NCI-H2196 (cell line): ENCODE results near the gene IGFL4.

Source experiments
- DNase-seq: peaks from one replicate; lab custom pipeline; 2025; ENCODE audit not compliant: unreplicated experiment; lab: John Stamatoyannopoulos, UW

IGFL4 gene

DNA sequence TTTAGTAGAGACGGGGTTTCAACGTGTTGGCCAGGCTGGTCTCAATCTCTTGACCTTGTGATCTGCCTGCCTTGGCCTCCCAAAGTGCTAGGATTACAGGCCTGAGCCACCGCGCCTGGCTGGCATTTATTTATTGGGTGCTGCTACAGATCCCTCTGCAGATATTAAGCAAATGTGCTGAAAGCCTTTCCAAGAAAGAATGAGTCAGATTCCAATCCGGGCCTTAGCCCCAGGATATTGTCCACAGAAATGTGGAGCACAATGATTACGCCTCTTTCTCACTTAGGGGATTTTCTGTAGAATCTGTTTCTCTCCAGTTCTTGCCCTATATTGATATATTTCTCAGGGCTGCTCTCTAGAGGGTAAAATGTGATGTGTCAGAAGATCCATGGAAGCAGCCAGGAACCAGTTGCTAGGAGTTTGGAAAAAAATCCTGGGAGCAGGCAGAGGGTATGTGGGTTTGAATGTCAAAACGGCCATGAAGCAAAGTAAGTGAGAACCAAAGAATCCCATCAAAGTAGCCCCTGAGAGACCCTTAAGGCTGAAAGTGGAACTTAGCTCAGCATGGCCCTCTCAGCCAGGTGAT is 24.8 kb upstream of the IGFL4 start:
- DNase-seq = no peak

DNA sequence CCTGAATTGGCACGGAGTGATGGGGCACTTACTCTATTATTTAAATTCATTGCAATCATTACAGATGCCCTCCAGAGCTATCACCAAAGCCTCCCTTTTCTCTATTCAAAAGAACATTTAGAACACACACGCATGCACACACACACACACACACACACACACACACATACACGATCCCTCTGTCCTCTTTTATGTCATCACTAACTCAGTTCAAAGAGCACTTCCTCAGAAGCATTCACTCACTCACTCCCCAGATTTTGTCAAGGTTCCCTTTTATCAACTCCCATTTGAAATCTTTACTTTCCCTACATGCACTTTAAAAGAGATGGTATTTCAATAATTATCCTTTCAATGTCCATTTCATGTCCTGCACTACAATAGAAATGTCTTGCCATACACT is 22.4 kb upstream of the IGFL4 start:
- DNase-seq = no peak

DNA sequence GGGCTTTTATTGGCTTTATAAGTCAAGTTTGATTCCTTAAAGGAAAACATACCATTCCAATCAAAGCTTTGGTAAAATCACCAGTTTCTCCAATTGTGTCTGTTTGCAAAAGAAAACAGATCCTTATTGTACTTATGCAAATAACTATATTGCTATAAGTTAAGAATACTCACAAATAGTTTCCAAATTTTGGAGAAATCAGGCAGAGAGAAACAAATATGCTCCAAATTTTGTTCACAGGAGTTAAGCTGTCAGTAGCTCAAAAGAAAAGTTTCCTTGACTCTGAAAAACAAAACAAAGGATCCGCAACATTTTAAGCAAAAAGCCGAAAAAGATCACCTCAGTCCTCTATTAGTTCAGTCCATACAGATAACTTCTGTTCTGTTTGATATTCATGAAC is 19.2 kb upstream of the IGFL4 start:
- no peak for DNase-seq

DNA sequence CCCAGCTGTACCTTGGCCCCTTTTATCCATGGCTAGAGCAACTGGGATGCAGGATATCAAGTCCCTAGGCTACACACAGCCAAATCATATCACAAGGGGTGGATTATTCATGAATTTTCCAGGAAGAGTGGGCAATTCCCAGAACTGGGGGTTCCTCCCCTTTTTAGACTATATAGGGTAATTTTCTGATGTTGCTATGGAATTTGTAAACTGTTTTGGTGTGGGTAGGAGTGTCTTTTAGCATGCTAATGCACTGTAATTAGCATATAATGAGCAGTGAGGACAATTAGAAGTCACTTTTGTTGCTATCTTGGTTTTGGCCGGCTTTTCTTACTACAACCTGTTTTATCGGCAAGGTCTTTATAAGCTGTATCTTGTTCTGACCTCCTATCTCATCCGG is 18.0 kb upstream of the IGFL4 start:
- DNase-seq = no peak

DNA sequence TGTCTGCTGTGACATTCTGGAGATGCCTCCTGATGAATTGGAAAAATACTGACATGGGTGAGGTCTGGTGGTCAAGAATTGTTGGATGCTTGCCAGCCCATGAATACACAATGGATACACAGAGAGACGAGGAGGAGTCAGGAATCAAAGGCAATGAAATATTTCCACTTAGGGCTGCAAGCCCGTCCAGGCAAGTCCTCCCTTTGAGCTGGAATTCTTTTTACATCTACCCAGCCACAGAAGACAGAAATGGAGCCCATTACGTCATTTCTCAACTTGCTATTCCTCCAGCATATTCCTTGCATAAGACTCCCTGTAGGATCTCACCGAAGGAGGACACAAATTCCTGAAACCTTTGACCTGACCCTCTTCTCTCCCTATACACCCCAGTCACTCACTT is 15.7 kb upstream of the IGFL4 start:
- no peak for DNase-seq

DNA sequence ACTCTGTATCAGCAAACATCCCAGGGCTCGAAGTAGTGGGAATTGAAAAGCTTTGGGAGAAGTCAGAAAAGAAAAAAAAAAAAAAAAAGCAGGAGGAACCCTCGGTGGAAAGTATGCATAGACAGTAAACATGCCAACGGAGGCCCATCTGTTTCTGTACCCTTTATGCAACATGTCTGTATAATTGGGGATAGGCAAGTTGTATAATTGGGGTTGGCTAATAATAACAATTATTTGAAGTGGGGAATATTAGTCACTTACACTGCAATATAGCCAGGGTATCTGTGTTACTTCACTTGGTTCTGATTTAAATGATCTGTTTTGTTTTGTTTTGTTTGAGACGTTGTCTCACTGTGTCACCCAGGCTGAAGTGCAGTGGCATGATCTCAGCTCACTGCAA is 12.1 kb upstream of the IGFL4 start:
- DNase-seq = no peak

DNA sequence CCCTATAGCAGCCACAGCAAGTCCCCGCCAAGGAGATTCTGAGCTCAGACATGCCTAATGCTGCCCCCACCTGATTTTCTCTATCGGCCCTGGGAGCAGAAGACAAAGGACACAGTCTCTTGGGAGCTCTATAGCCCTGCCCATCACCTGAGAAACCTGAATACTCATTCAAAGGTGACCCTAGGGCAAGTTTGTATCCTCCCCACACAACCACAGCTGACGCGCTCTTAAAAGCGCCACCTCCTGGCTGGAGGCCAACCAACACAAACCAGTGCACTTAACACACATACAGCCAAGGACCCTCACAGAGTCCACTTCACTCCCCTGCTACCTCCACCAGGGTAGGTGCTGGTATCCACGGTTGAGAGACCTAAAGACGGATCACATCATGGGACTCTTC is 8.8 kb upstream of the IGFL4 start:
- DNase-seq = no peak

DNA sequence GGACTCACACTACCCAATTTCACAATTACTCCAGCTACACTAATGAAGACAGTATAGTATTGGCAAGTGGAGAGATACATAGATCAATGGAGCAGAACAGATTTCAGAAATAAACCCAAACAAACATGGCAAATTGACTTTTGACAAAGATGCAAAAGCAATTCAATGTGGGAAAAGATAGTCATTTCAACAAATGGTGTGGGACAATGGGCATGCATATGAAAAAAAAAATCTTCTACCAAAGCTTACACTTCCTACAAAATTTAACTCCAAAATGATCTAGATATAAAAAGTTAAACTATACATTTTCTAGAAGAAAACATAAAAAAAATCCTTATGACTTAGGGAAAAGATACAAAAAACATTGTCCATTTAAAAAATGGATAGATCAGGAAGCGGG is 2.7 kb upstream of the IGFL4 start:
- no peak for DNase-seq

DNA sequence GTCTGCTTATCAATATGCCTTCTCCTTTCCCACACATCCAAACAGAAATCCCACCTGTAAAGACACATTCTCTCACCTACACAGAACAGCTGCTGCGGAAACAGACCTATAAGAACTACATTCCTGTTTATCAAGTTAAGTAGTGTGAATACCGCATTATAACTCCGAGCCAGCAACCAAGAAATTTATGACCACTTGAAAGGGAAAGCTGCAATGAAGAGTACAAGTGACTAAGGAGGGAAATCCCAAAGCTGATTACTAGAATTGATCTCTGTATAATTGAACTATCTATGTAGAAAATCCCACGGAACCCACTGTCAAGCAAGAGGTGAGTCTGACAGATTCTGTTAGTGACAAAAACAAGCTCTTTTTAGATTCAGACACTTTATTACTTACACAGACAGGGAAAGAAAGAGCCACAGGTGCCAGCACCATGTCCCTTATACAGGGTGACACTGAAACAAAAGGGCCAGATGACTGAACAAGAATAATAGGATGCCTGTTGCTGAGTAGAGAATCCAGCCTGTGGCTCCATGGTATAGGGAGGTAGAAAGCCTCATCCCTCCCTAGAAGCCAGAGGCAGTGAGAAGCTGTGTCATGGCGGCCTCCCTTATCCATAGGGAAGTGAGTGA is 1.6 kb upstream of the IGFL4 start:
- DNase-seq = no peak

DNA sequence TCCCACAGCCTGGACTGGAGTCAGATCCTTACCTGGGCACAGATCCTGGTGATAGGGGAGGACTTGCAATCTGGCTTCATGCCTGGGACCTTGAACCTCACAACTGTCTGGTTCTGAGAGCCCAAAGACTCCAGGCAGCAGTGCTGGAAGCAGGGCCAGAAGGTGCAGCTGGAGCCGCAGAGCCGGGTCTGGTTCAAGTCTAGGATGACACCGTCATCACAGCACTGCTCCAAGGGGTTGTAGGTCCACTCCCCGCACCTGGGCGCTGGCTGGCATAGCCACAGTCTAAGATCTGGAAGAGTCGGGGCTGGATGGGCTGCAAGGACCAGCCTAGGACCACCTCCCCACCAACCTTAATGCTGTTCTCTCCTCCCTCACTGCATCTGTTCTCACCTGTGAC is 677 bp downstream of the IGFL4 start:
- DNase-seq = no peak

DNA sequence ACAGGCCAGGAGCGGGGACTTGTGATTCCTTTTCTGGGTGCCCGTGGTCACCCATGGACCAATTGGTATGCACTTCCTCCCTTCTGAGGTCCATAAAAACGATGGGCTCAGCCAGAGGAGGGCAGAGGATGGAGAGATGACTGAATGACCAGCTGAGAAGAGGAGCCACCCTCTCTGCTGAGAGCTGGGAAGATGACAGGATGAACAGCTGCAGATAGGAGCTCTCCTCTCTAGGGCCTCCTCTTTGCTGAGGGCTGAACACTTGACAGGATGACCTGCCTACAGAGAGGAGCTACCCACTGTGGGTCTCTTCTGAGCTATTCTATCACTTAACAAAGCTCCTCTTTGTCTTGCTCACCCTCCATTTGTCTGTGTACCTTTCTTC is 4.1 kb downstream of the IGFL4 start:
- DNase-seq = no peak

DNA sequence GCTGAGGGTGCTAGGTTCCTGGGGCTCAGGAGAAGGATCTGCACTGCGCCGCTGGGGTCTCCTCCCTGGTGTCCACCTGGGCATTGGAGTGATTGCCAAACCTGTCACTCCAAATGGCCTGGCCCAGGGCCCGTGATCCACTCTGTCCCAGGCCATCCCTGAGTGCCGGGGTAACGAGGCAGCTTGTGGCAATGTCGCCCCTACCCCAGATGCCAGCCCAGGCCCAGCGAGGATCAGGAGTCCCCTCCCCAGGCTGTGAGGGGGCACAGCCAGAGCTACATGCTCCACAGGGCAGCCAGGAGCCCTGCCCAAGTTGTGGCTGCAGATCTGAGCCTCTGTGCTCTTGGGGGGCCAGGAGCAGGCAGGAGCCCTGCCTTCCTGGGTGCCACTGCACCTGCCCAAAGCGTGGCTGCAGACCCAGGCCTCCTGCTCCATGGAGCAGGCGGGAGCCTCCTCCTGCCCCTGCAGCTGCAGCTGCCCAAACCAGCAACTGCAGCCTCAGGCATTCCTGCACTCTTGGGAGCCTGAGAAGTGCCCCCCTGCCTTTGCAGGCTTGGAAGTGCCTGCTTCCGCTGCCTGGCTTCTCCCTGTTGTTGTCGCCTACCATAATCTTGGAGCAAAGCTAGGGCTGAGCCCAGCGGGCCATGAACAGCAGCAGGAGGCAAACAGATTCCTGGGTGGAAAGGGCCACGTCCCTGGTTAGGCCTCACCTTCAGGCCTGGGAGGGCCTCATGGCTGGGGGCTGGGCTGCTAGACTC is 4.6 kb downstream of the IGFL4 start:
- DNase-seq = no peak

DNA sequence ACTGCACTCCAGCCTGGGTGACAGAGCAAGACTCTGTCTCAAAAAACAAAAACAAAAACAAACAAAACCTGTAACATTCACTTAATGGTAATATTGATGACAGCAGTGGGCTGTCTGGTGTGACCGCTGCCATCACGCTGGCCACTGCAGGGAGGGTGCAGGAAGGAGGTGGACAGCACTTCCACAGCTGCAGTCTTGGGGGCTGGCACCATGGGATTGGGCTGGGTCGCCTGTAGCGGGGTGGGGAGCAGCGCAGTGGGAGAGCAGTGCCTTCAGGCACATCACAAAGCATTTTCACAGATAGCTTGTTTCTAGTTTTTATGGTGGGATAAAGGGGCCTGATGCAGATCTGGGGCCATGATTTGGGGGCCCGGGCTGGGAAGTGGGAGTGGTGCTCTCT is 5.3 kb downstream of the IGFL4 start:
- no peak for DNase-seq

DNA sequence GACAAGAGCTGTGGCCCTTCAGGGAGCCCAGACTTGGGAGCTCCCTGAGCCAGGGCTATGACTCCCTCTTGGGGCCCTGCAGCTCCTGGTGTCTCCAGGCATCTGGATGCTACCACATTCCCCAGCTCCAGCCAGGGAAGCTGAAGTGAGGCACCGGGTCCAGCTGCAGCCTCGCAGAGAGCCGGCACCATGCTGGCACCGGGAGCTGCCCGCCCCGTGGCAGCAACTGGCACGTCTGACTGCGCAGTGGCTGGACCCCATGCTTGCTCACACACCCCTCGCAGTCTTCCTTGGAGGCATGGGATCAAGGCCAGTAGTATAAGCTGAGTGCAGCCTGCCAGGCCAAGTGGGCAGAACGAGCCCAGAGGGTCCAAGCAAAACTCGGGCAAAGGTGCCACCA is 7.4 kb downstream of the IGFL4 start:
- DNase-seq = no peak

DNA sequence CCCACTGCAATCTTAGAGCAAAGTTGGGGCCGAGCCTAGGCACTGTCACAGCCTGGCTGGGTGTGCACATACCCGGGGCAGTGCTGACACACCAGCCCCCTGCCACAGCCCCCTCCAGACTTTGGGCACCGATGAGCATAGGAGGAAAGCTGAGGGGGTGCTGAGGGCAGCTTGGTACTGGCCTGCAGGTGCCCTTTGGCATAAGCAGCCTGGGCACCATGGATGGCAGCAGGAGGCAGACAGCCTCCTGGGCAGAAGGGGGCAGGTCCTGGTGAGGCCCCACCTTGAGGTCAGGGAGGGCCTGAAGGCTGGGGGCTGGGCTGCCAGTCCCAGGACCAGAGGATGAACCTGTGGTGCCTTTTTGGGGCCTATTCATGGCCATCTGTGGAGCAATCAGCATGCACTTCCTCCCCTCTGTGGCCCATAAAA is 8.2 kb downstream of the IGFL4 start:
- DNase-seq = no peak

DNA sequence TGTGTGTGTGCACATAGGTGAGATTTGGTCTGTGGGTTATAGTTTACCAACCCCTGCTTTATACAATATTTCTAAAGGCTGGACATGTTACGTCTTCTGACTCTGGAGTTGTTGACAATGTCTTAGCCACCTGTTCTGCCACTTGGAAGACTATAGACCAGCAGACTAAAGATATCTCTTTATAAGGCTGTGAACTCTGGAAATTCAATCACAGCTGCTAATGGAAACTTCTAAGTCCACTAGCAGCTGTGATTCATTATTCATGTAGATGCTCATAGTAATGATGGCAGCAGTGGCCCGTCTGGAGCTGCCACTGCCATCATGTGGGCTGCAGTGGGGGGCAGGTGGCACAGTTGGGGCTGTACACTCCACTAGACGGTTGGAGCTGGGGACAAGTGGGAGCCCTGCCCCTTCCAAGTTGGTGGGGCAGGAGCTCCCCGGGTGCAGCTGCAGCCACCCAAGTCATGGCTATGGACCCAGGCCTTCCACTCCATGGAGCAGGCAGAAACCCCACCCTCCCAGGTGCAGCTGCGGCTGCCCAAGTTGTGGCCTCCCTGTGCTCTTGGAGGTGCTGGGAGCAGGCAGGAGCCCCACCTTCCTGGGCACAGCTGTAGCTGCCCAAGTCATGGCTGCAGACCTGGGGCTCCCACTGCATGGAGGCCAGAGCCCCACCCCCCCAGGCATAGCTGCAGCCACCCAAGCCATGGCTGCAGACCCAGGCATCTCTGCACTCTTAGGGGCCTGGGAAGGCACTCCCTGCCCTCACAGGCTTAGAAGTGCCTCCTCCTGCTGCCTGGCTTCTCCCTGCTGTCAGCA is 8.8 kb downstream of the IGFL4 start:
- DNase-seq = no peak

DNA sequence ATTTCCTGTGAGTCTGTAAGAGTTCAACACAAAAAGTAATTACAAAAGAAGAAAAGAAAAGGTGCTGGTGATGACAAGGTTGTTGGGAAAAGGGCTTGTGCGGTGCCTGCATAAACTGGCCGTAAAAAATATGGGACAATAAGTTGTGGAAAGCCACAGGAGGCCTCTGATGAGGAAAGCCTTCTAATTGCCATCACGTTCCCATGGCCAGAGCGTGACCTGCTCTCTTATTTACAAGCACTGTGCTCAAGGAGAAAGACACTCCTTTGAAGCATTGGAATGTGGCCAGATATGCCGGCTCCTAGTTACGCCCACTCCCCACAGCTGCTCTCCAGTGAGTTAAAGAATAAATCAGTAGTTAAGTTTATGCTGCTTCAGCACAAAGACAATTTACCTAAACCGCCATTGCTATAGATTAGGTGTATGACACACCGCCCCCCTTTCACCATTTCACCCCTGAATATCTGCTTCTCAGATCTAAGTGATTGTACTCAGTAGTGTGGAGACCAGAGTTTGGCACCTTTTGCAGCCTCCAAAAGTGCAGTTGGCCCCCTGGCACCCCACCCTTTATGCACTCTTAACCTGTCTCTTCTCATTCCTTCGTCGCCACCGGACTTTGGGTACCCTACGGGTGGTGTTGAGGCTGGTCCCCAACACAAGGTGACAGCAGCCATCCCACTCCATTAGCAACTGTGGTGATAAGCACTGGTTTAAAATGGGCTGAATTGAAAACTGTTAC is 9.8 kb downstream of the IGFL4 start:
- no peak for DNase-seq

DNA sequence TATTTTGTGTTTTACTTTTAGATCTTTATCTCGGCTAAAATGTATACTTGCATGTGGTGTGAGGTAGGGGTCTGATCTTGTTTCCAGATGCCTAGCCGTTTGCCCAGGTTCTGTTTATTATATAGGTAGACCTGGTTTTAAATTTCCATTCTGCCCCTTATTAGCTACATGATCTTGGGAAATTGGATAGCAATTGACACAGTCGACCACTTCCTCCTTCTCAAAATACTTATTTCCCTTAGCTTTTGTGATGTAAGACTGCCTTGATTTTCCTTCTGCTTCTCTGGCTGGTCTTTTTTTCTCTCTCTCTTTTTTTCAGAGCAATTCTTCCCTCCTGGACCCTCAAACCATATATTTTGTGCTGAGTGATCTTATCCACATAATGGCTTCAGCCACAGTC is 15.0 kb downstream of the IGFL4 start:
- DNase-seq = no peak

DNA sequence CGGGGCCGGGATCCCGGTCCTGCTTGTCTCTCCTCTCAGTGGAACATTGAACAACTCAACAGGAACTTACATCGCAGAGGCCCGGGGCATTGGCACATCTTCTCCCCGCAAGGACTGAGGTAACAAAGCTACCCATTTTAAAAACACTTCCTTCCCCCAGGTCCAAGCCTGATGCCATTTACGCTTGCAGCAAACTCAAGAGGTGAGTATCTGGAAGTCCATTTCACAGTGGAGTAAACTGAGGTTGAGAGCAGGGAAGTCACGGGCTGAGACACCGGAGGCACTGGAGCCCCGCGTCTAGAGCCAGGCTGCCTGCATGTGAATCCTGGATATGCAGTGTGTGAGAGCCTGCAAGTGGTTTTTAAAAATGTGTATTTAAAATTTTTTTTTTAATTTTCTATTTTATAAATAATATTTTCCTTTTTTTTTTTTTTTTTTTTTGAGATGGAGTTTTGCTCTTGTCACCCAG is 17.5 kb downstream of the IGFL4 start:
- DNase-seq = no peak

DNA sequence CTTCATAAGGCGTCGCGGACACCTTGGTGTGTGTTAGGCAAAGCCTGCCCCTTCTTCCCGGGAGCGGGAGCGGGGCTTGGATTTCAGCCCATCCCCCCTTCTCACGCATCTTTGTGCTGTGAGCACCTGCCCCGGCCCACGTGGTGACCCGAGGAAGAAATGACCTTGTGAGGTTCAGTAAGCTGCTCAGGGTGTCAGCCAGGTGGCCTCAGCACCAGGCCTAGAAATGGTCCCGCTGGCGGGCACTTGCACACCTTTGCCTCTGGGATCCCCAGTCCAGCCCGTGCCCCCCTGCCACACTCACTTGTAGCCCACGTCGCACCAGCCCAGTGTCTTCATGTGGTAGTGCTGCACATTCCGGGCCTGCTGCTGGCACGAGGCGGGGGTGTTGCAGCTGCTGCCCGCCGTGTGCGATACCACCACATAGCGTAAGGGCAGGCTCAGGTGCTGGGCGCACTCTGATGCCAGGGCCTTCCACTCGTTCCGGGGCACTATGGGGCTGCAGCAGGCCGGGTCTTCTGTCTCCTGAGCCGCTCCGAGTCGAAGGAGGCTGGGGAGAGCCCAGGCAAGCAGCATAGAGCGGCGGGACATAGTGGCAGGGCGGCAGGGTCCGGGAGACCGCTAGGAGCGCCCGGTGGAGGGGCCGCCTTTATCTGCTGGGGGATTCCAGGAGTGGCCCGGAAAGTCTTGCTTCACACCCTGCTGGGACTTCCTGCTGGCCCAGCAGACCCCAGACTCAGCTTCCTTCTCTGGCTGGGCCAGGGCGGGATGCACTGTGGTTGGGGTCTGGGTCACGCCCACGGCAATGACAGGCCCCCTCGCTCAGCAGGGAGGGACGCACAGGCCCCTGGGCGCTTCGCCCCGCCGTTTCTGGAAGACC is 18.1 kb downstream of the IGFL4 start, which contains the start of gene PGLYRP1:
Gene PGLYRP1 (minus strand): TSS at position 623 of the 880 bp plus-strand sequence. CDS start 32 bp downstream, at position 591.
- DNase-seq = no peak
